AG04450 (cell line): ENCODE measurements around the gene S100B. TPM values are rescaled to one million over a fixed set of nuclear protein-coding genes. Genes with fewer than 3 reads are reported as not detected.

Experiments
- CTCF ChIA-PET: fragments of 300-600, 350-600 bp; formaldehyde crosslinking; extraction: SDS; loops from one replicate; lab custom pipeline; 2022; ENCODE audit warnings: antibody characterized with exemption, inconsistent platforms; lab: Charles Lee
- POLR2A ChIA-PET: fragments of 350-600 bp; formaldehyde crosslinking; extraction: SDS; loops from one replicate; lab custom pipeline; 2021; ENCODE audit warnings: antibody characterized with exemption, inconsistent platforms; lab: Yijun Ruan, JAX
- DNase-seq: peaks from one replicate; pipeline ENCODE4 v3.0.0-alpha.2; 2011; ENCODE audit warnings: low read depth, low spot score
- H3K27ac ChIP-seq: one replicate; pipeline ENCODE4 v1.5.1; 2012; ENCODE audit warnings: low read depth, low read length, control low read depth
- H3K27me3 ChIP-seq: one replicate; pipeline ENCODE4 v1.6.0; 2012; ENCODE audit warnings: low read length; ENCODE audit not compliant: control insufficient read depth, insufficient read depth
- H3K4me3 ChIP-seq: 2 replicates; pipeline ENCODE4 v1.5.1; 2011; ENCODE audit warnings: mild to moderate bottlenecking, low read depth, low read length, control low read depth
- H3K9me3 ChIP-seq: 2 replicates; pipeline ENCODE4 v1.5.1; 2012; ENCODE audit warnings: low read length; ENCODE audit not compliant: control insufficient read depth, insufficient read depth
- polyA plus RNA-seq: library from polyadenylated mRNA; depleted of rRNA; stranded (reverse); fragments of >200 nt; gene quantifications from 2 replicates; pipeline ENCODE4 v1.2.3, GENCODE V29; 2011
- TF ChIP-seq, protein P1 (sequence below): IDR thresholded peaks from 2 replicates; pipeline ENCODE4 v1.5.1; 2011; ENCODE audit warnings: low read depth, low read length, control low read depth, inconsistent platforms

The S100B gene
- polyA plus RNA-seq, 1 experiment: not detected

DNA sequence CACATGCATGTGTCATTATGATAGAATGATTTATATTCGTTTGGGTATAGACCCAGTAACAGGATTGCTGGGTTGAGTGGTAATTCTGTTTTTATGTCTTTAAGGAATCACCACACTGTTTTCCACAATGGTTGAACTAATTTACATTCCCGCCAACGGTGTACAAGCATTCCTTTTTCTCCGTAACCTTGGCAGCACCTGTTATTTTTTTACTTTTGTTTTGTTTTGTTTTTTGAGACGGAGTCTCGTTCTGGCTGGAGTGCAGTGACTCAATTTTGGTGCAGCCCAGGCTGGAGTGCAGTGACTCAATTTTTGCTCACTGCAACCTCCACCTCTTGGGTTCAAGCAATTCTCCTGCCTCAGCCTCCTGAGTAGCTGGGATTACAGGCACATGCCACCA lies 8.5 kb upstream of the S100B start:
- POLR2A ChIA-PET: no interaction called here
- no peak for DNase-seq
- Histone ChIP-seq H3K27ac (no peak overlapping the region), H3K9me3 (peaks cover 10% of the 10 kb centered on the region), H3K4me3 (no peak overlapping the region), H3K27me3 (peaks cover 15% of the 10 kb centered on the region)
- CTCF ChIA-PET: no interaction called here
- TF ChIP-seq, protein P1, sequence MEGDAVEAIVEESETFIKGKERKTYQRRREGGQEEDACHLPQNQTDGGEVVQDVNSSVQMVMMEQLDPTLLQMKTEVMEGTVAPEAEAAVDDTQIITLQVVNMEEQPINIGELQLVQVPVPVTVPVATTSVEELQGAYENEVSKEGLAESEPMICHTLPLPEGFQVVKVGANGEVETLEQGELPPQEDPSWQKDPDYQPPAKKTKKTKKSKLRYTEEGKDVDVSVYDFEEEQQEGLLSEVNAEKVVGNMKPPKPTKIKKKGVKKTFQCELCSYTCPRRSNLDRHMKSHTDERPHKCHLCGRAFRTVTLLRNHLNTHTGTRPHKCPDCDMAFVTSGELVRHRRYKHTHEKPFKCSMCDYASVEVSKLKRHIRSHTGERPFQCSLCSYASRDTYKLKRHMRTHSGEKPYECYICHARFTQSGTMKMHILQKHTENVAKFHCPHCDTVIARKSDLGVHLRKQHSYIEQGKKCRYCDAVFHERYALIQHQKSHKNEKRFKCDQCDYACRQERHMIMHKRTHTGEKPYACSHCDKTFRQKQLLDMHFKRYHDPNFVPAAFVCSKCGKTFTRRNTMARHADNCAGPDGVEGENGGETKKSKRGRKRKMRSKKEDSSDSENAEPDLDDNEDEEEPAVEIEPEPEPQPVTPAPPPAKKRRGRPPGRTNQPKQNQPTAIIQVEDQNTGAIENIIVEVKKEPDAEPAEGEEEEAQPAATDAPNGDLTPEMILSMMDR: no peak

DNA sequence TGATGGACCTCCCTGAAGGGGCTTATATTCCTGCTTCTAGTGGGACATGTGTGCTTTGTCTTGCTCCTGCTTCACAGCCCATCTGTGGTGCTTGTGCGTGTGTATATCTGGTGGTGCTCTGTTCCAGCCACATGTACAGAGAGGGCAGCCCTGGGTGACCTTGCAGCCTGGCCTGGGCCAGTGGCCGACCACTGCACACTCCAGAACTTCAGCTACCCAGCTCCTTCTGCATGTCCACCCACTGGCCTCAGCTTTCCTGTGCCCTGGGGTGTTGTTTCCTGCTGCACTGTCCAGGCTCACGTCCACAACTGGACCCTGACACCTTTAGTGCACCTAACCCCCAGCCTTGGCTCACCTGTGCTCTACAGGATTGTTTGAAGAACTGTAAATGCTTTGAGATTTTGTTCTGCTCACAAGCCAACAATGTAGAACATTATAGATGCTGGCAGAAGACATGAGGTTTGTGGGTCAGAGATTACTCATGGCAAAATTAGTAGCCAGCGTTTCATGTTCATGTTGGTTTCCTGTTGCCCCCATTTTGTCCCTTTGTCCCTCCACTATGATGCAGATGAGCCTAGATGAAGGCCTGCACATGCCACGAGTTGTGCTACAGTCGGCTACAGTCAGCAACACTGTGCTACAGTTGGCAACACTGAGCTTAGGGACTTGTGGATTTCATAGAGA lies 5.3 kb upstream of the S100B start:
- CTCF ChIA-PET: no interaction called here
- peaks cover 10% of the 10 kb centered on the region for H3K9me3 ChIP-seq
- peaks cover 12% of the 10 kb centered on the region for H3K27me3 ChIP-seq
- POLR2A ChIA-PET: no interaction called here
- DNase-seq: no peak
- TF ChIP-seq, protein P1: no peak
- no peak overlapping the region for H3K4me3 ChIP-seq
- H3K27ac ChIP-seq: no peak overlapping the region

DNA sequence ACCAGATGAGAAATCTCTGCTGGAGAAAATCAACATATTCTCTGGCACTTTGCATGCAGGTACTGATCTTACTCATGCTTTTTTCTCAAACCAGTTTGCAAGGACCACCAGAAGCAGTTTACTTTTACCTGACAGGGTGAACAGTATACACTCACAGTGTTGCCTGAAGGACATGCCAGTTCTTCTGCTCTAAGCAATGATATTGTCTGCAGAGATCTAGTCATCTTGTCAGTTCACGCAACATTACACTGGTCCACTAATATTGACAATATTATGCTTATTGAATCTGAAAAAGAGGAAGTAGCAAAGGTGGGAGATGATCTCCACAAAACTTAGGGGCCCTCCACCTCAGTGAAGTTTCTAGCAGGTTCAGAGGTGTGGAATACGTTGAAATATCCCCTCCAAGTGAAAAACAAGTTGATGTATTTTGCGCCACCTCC lies 3.8 kb upstream of the S100B start:
- H3K27me3 ChIP-seq: peaks cover 12% of the 10 kb centered on the region
- no peak for DNase-seq
- peaks cover 10% of the 10 kb centered on the region for H3K9me3 ChIP-seq
- TF ChIP-seq, protein P1: no peak
- POLR2A ChIA-PET: no interaction called here
- CTCF ChIA-PET: no interaction called here
- no peak overlapping the region for H3K4me3 ChIP-seq
- H3K27ac ChIP-seq: no peak overlapping the region

DNA sequence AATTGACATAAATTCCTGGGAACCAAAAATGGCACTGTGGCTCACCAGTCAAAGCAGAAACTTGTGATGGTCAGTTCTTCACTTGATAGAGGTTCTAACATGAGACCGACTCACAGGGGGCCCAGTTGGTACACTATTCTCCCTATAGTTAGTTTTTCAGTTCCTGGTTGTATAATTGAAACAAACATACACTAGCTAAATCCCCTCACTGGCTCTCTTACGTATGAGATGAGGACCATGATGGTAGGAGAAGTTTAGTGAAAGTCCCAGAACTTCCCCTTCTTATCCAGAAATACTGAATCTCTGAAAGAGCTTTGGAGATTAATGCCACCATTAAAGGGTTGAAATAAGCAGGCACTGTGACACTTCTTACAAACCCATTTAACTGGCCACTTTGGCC lies 2.8 kb upstream of the S100B start:
- CTCF ChIA-PET: no interaction called here

DNA sequence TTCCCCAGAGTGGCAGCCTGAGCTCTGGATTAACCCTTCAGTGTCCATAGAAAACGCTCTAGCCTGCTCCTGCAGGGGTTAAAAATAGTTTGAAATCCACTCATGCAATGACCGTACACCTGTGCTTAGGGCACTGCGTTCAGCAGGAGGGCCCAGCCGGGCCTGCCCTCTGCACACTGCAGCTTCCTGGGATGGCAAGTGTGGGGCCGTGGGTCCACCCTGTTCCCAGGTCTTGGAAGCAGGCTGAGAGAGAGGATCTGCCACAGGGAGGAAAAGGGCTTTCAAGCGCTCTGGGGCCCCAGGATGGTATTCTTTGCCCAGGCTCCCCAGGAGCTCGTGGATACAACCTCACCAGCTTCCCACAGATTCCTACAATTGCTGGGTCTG lies 1.5 kb upstream of the S100B start:
- Histone ChIP-seq H3K27ac (no peak overlapping the region), H3K27me3 (peaks cover 12% of the 10 kb centered on the region), H3K9me3 (peaks cover 10% of the 10 kb centered on the region), H3K4me3 (no peak overlapping the region)
- CTCF ChIA-PET: no interaction called here
- DNase-seq: no peak
- POLR2A ChIA-PET: no interaction called here
- TF ChIP-seq, protein P1: no peak

More for the DNA sequence above, 2.8 kb upstream of the S100B start:
- POLR2A ChIA-PET: no interaction called here
- Histone ChIP-seq H3K27ac (no peak overlapping the region), H3K9me3 (peaks cover 10% of the 10 kb centered on the region), H3K4me3 (no peak overlapping the region), H3K27me3 (peaks cover 12% of the 10 kb centered on the region)
- TF ChIP-seq, protein P1: no peak
- no peak for DNase-seq
